Pancreas (tissue), 10 donors: ENCODE measurements around the gene ZNF831. TPM values are rescaled to one million over a fixed set of nuclear protein-coding genes. Genes with fewer than 3 reads are reported as not detected.

Source experiments
- ATAC-seq, 4 donors: fragments of 200-7000 bp; cut with Tn5 transposase; one replicate each; pipeline versions ENCODE4 v1.8.0 to v1.9.1; 2020; ENCODE audit warnings: mild to moderate bottlenecking in 4 of 4, moderate library complexity in 4 of 4
- DNase-seq, 6 donors: peaks; one replicate each; pipeline ENCODE4 v3.0.0-alpha.2; 2020
- FAIRE-seq: peaks from 2 replicates; lab custom pipeline; 2012; peaks lifted over from hg19 to GRCh38; lab: Jason Lieb, UNC
- H3K27ac ChIP-seq, 4 donors: fragments of 200-600 bp; sonication (generic); 1 replicate in 3 of 4; 2 replicates in 1 of 4; pipeline versions ENCODE4 v1.5.0 to v1.8.0; 2020
- H3K27me3 ChIP-seq, 4 donors: fragments of 200-600 bp; one replicate each; pipeline ENCODE4 v1.8.0; 2021
- H3K36me3 ChIP-seq, 3 donors: fragments of 200-600 bp; sonication (generic) in 1 of 3; one replicate each; pipeline versions ENCODE4 v1.5.0 to v1.8.0; 2020 to 2021
- H3K4me1 ChIP-seq, 3 donors: fragments of 200-600 bp; one replicate each; pipeline ENCODE4 v1.8.0; 2021
- H3K4me3 ChIP-seq, 4 donors: fragments of 200-600 bp; sonication (generic) in 2 of 4; one replicate each; pipeline versions ENCODE4 v1.5.0 to v1.8.0; 2020 to 2021
- H3K9me3 ChIP-seq, 4 donors: fragments of 200-600 bp; one replicate each; pipeline ENCODE4 v1.8.0; 2021
- WGBS, 2 donors: extraction: QIAGEN DNeasy Blood & Tissue Kit; methylation state at CpG; one replicate each; pipeline ENCODE4 v1.1.7; 2013; 5-methylcytosine and 5-hydroxymethylcytosine counted together
- intact Hi-C, 3 donors: fragments of 100-400 bp; cut with DNase I; formaldehyde crosslinking; loops; one replicate each; pipeline versions ENCODE4 v1.11.1 to v1.14.2; 2022
- polyA plus RNA-seq, 2 donors: library from polyadenylated mRNA; stranded (reverse); fragments of 200-250 nt; gene quantifications; one replicate each; pipeline ENCODE4 v1.2.3, GENCODE V29; 2013
- total RNA-seq, 6 donors: library from RNA; stranded (reverse); fragmentation: NEBNext Ultra II Directional in 4 of 6; extraction: Animal tissue kit (Norgen Biotek cat#: 25700) in 4 of 6; gene quantifications; one replicate each; pipeline versions ENCODE4 v1.2.1 to v1.2.4, GENCODE V29; 2021 to 2023
- TF ChIP-seq, protein P1 (sequence below), 4 donors: fragments of 200-600 bp; sonication (generic) in 3 of 4; IDR thresholded peaks; one replicate each; pipeline versions ENCODE4 v1.5.0 to v1.8.0; 2021; ENCODE audit warnings: antibody characterized with exemption in 4 of 4
- donor health status: healthy with polysubstance abuse.
- donor health status: DM: no; HTN: no; CAD: no; lungs with moderate emphysema.
- donor health status: DM: no; HTN: no; CAD: no.
- donor health status: control.
- donor health status: control.
- donor health status: Bipolar disorder and iron deficiency.
- donor health status: DM: yes; HTN: yes; CAD: no.
- donor health status: DM: no; HTN: no; CAD: no.
- donor health status: DM: no; HTN: no; CAD: no.
- donor health status: DM: yes; HTN: yes; CAD: no.

ZNF831 gene
- total and polyA plus RNA-seq, 8 donors: 0.04 to 0.23 (median 0.16) TPM

DNA sequence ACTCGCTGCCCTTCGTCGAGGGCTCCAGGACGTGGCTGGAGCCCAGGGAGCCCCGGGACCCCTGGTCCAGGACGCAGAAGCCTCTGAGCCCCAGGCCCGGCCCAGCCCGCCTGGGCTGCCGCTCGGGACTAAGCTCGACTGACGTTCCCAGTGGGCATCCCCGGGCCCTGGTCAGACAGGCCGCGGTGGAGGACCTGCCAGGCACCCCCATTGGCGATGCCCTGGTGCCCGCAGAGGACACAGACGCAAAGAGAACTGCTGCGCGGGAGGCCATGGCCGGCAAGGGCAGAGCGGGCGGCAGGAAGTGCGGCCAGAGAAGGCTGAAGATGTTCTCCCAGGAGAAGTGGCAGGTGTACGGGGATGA lies 28.9 kb downstream of the ZNF831 start:
- H3K36me3 ChIP-seq: no peaks in the 10 kb centered on the region
- FAIRE-seq: no peak
- intact Hi-C loops: no loop called here
- no peak for DNase-seq
- H3K27me3 ChIP-seq: peaks cover 0 to 5% (median 0%) of the 10 kb centered on the region in 4 donors
- no peak overlapping the region for H3K4me3 ChIP-seq
- no peak for ATAC-seq
- H3K4me1 ChIP-seq: no peaks in the 10 kb centered on the region
- TF ChIP-seq, protein P1, sequence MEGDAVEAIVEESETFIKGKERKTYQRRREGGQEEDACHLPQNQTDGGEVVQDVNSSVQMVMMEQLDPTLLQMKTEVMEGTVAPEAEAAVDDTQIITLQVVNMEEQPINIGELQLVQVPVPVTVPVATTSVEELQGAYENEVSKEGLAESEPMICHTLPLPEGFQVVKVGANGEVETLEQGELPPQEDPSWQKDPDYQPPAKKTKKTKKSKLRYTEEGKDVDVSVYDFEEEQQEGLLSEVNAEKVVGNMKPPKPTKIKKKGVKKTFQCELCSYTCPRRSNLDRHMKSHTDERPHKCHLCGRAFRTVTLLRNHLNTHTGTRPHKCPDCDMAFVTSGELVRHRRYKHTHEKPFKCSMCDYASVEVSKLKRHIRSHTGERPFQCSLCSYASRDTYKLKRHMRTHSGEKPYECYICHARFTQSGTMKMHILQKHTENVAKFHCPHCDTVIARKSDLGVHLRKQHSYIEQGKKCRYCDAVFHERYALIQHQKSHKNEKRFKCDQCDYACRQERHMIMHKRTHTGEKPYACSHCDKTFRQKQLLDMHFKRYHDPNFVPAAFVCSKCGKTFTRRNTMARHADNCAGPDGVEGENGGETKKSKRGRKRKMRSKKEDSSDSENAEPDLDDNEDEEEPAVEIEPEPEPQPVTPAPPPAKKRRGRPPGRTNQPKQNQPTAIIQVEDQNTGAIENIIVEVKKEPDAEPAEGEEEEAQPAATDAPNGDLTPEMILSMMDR (IDR thresholded peaks at IDR 0.05): no peak
- 68 to 72% methylated on average over 23 to 25 of the region's 25 CpGs for WGBS, 2 donors
- H3K27ac ChIP-seq: no peak overlapping the region
- H3K9me3 ChIP-seq: no peaks in the 10 kb centered on the region

DNA sequence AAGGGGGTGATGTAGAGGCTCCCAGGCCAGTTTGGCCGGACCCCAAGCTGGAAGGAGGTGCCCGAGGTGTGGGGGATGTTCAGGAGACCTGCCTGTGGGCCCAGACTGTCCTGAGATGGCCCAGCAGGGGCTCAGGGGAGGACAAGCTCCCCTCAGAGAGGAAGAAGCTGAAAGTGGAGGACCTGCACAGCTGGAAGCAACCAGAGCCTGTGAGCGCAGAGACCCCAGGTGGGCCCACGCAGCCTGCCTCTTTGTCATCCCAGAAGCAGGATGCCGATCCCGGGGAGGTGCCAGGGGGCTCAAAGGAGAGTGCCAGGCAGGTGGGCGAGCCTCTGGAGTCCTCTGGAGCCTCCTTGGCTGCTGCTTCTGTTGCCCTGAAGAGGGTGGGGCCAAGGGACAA lies 29.7 kb downstream of the ZNF831 start:
- no peak for FAIRE-seq
- ATAC-seq: no peak
- Histone ChIP-seq H3K9me3 (no peaks in the 10 kb centered on the region), H3K36me3 (no peaks in the 10 kb centered on the region), H3K4me1 (no peaks in the 10 kb centered on the region), H3K27ac (no peak overlapping the region), H3K27me3 (peaks cover 0 to 5% (median 0%) of the 10 kb centered on the region in 4 donors), H3K4me3 (no peak overlapping the region)
- DNase-seq: no peak
- TF ChIP-seq, protein P1 (IDR thresholded peaks at IDR 0.05): no peak
- intact Hi-C loops: no loop called here
- 52 to 54% methylated on average over 7 of the region's 7 CpGs for WGBS, 2 donors

DNA sequence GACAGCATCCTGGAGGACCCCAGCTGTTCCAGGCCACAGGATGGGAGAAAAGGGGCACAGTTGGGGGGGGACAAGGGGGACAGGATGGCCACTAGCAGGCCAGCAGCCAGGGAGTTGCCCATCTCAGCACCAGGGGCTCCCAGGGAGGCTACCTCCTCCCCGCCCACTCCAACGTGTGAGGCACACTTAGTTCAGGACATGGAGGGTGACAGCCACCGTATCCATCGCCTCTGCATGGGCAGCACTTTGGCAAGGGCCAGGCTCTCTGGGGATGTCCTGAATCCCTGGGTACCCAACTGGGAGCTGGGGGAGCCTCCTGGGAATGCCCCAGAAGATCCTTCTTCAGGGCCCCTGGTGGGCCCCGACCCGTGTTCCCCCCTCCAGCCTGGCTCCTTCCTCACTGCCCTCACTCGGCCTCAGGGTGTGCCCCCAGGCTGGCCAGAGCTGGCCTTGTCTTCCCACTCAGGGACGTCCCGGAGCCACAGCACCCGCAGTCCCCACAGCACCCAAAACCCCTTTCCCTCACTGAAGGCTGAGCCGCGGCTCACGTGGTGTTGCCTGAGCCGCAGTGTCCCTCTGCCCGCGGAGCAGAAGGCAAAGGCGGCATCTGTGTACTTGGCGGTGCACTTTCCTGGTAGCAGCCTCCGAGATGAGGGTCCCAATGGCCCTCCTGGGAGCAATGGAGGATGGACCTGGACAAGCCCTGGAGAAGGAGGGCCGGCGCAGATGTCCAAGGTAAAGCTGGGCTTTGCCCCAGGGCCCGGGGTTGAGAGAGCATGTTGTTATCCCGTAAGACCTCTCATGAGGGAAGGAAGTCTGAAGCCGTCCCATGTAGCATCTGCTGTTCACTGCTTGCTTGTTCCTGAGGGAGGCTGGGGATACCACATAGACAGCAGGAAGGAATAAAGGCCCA lies 30.7 kb downstream of the ZNF831 start:
- 72 to 82% methylated on average over 24 of the region's 24 CpGs for WGBS, 2 donors
- no peak for DNase-seq
- Histone ChIP-seq H3K4me3 (no peak overlapping the region), H3K27me3 (peaks cover 0 to 5% (median 0%) of the 10 kb centered on the region in 4 donors), H3K4me1 (no peaks in the 10 kb centered on the region), H3K27ac (no peak overlapping the region), H3K36me3 (no peaks in the 10 kb centered on the region), H3K9me3 (no peaks in the 10 kb centered on the region)
- no peak for ATAC-seq
- TF ChIP-seq, protein P1 (IDR thresholded peaks at IDR 0.05): no peak
- intact Hi-C loops: no loop called here
- no peak for FAIRE-seq

DNA sequence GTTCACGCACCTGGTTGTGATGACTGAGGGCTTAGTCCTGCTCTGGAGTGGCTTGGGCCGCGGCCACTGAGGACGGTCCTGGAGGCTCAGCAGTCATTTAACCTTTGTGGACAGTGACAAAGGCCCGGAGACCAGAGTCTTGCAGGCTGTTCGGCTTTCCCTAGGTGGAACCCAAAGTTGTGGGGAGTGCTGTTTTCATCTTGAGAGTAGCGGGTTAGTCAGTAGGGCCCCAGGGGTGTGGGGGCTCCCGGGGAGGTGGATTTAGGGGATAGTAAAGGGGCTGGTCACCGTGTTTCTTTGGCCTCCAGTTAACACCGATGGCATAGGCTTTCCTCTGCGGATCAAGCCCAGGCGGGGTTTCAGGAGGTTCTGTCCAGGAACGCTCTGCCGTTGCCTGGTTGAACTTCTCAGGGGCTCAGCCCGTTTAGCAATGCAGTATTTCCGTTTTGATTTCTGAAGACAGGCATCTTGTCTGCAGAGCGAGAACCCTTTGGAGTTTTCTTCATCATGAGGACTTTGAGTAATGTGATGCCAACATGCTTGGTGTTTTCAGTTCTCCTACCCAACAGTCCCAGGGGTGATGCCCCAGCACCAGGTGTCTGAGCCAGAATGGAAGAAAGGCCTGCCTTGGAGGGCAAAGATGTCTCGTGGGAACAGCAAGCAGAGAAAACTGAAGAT lies 31.8 kb downstream of the ZNF831 start:
- intact Hi-C loops: no loop called here
- Histone ChIP-seq H3K36me3 (no peaks in the 10 kb centered on the region), H3K27ac (no peak overlapping the region), H3K9me3 (no peaks in the 10 kb centered on the region), H3K27me3 (peaks cover 0 to 5% (median 0%) of the 10 kb centered on the region in 4 donors), H3K4me1 (no peaks in the 10 kb centered on the region), H3K4me3 (no peak overlapping the region)
- no peak for DNase-seq
- no peak for ATAC-seq
- TF ChIP-seq, protein P1 (IDR thresholded peaks at IDR 0.05): no peak
- 72 to 83% methylated on average over 18 of the region's 18 CpGs for WGBS, 2 donors
- no peak for FAIRE-seq
